DOHH2 (cell line): ENCODE data around the gene IL16.

Source experiments
- H3F3A ChIP-seq: fragments of 200-600 bp; sonication (generic), shearing (Covaris generic); 2 replicates; pipeline ENCODE4 v1.6.0; 2016; ENCODE audit warnings: antibody characterized with exemption, mild to moderate bottlenecking; ENCODE audit not compliant: control insufficient read depth, insufficient read depth
- H3K27ac ChIP-seq: fragments of 200-600 bp; sonication (generic); 2 replicates; pipeline ENCODE4 v1.5.1; 2014; ENCODE audit warnings: low read depth, mild to moderate bottlenecking, low read length, moderate library complexity
- H3K27me3 ChIP-seq: fragments of 200-600 bp; sonication (generic); 2 replicates; pipeline ENCODE4 v1.6.1; 2014; ENCODE audit warnings: mild to moderate bottlenecking, low read length, mixed read lengths; ENCODE audit not compliant: control insufficient read depth
- H3K36me3 ChIP-seq: fragments of 200-600 bp; sonication (generic); 2 replicates; pipeline ENCODE4 v1.6.1; 2014; ENCODE audit warnings: mild to moderate bottlenecking, low read length, moderate library complexity, mixed read lengths; ENCODE audit not compliant: control insufficient read depth
- H3K4me1 ChIP-seq: fragments of 200-600 bp; sonication (generic); 2 replicates; pipeline ENCODE4 v1.6.1; 2014; ENCODE audit warnings: mild to moderate bottlenecking, low read length, mixed read lengths; ENCODE audit not compliant: control insufficient read depth
- H3K4me2 ChIP-seq: fragments of 200-600 bp; sonication (generic); 2 replicates; pipeline ENCODE4 v1.6.0; 2014; ENCODE audit warnings: mild to moderate bottlenecking, low read length, moderate library complexity
- H3K4me3 ChIP-seq: fragments of 200-600 bp; sonication (generic); 2 replicates; pipeline ENCODE4 v1.5.1; 2014; ENCODE audit warnings: mild to moderate bottlenecking, low read length, mixed read lengths
- H3K79me2 ChIP-seq: fragments of 200-600 bp; sonication (generic); 2 replicates; pipeline ENCODE4 v1.6.1; 2014; ENCODE audit warnings: mild to moderate bottlenecking, low read length, mixed read lengths; ENCODE audit not compliant: control insufficient read depth
- H3K9me2 ChIP-seq: fragments of 200-600 bp; sonication (generic); replicated peaks from 2 replicates; pipeline ENCODE4 v1.6.1; 2014; ENCODE audit warnings: mild to moderate bottlenecking, low read length, mixed read lengths; ENCODE audit not compliant: control insufficient read depth
- H3K9me3 ChIP-seq: fragments of 200-600 bp; sonication (generic); 2 replicates; pipeline ENCODE4 v1.6.1; 2014; ENCODE audit warnings: antibody characterized with exemption, low read length, mixed read lengths; ENCODE audit not compliant: control insufficient read depth, insufficient read depth
- H4K20me1 ChIP-seq: fragments of 200-600 bp; sonication (generic); 2 replicates; pipeline ENCODE4 v1.6.0; 2014; ENCODE audit warnings: low read depth, mild to moderate bottlenecking, antibody characterized with exemption, low read length, moderate library complexity; ENCODE audit not compliant: control insufficient read depth, insufficient read depth
- EZH2phosphoT487 ChIP-seq: fragments of 200-600 bp; sonication (generic); IDR thresholded peaks from 2 replicates; pipeline ENCODE4 v1.6.1; 2017; ENCODE audit warnings: borderline replicate concordance, mild to moderate bottlenecking, antibody characterized with exemption, low read length, moderate library complexity, mixed read lengths
- TF ChIP-seq, protein P1 (sequence below): fragments of 200-600 bp; sonication (generic); IDR thresholded peaks from one replicate; pipeline ENCODE4 v1.5.1; 2014; ENCODE audit warnings: antibody characterized with exemption, mild to moderate bottlenecking, low read depth, low read length; ENCODE audit not compliant: poor library complexity, severe bottlenecking

The IL16 gene

DNA sequence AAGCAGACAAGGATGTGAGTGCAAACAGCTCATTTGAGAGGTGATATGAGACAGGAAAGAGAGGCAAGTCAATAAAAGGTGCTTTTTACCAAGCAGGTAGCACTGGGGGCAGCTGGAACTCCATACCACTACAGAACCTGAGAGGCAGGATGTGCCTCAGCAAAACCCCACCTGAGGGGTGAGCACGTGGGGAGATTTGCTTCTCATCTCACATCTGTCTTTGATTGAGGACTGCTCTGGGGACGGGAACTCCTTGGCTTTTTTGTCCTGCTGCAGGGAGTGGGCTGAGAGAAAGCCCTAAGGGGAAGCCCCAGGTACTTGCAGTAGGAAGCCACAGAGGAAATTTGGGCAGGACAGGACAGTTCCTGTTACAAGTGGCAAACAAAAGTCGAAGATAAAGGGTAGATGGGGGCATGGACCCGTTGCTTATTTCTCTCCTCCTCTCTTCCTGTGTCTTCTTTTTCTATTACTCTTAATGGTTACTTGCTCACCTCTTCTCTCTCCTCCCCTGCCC lies 35.5 kb upstream of the IL16 start:
- H3F3A ChIP-seq: no peaks in the 10 kb centered on the region
- no peaks in the 10 kb centered on the region for H3K4me1 ChIP-seq
- H3K27ac ChIP-seq: no peak overlapping the region
- H3K4me2 ChIP-seq: no peak overlapping the region
- no peaks in the 10 kb centered on the region for H4K20me1 ChIP-seq
- H3K27me3 ChIP-seq: peaks cover 11% of the 10 kb centered on the region; the same call in 1 of the 2 replicates
- H3K79me2 ChIP-seq: no peaks in the 10 kb centered on the region
- H3K4me3 ChIP-seq: no peak overlapping the region
- TF ChIP-seq, protein P1, sequence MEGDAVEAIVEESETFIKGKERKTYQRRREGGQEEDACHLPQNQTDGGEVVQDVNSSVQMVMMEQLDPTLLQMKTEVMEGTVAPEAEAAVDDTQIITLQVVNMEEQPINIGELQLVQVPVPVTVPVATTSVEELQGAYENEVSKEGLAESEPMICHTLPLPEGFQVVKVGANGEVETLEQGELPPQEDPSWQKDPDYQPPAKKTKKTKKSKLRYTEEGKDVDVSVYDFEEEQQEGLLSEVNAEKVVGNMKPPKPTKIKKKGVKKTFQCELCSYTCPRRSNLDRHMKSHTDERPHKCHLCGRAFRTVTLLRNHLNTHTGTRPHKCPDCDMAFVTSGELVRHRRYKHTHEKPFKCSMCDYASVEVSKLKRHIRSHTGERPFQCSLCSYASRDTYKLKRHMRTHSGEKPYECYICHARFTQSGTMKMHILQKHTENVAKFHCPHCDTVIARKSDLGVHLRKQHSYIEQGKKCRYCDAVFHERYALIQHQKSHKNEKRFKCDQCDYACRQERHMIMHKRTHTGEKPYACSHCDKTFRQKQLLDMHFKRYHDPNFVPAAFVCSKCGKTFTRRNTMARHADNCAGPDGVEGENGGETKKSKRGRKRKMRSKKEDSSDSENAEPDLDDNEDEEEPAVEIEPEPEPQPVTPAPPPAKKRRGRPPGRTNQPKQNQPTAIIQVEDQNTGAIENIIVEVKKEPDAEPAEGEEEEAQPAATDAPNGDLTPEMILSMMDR: no peak
- no peak for TF ChIP-seq EZH2phosphoT487
- H3K9me2 ChIP-seq: no peaks in the 10 kb centered on the region
- H3K36me3 ChIP-seq: no peaks in the 10 kb centered on the region
- no peaks in the 10 kb centered on the region for H3K9me3 ChIP-seq

DNA sequence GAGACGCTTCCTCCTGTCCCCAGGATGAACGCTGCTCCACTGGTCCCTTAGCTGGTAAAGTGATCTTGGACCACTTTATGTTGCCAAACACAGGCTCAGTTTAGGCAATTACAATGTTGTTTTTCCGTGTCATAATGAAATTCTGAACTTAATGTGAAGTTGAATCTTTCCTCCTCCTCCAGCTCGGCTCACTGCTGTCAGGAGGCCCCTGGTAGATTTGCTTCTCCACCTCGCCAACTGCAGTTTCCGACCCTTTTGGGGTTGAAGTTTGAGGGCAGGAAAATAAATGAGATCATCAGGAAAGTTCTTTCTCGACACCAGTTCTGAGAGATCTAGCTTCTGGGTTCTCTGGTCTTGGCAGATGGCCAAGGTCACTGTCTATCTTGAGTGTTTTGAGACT lies 34.8 kb upstream of the IL16 start:
- no peaks in the 10 kb centered on the region for H4K20me1 ChIP-seq
- H3K9me2 ChIP-seq: no peaks in the 10 kb centered on the region
- no peaks in the 10 kb centered on the region for H3K9me3 ChIP-seq
- no peak for TF ChIP-seq EZH2phosphoT487
- H3K36me3 ChIP-seq: no peaks in the 10 kb centered on the region
- no peaks in the 10 kb centered on the region for H3K79me2 ChIP-seq
- no peak overlapping the region for H3K27ac ChIP-seq
- no peak overlapping the region for H3K4me2 ChIP-seq
- H3F3A ChIP-seq: no peaks in the 10 kb centered on the region
- H3K27me3 ChIP-seq: peaks cover 8% of the 10 kb centered on the region; the same call in 1 of the 2 replicates
- H3K4me1 ChIP-seq: no peaks in the 10 kb centered on the region
- H3K4me3 ChIP-seq: no peak overlapping the region

DNA sequence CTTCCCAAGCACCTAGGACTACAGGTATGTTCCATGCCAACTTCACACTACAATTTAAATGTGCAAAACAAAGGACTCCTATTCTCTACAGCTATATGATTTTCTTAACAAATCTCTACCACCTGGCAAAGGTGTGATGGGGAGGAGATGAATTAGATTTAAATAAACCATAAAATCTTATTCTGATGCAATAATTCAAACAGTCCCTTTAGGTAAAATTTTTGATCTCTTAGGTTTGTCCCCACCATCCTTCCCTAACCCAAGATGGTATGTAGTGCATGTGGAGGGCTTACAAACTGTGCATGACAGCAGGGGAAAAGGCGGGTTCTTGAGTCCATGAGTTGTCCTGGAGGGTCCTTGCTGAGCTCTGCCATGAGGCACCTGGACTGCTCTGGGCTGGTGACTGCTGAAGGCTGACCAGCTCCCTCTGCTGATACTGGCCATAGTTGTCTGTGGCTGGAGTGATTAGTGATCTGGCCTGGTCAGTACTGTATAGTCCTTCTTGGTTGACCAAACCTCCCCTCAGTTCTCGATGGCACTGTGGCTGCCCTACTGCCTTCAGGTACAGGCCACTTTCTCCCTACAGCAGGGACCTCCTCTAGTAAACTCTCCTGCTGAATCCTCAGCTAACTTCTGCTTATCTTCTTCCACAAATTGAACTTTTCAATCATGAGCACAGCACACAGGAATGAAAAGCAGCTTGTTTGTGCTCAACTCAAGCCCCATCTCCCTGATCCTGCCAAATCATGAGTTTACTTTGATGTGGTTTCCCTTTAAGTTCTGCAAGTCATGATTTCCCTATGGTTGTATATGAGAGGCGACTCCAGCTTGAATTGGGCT lies 32.5 kb upstream of the IL16 start:
- no peaks in the 10 kb centered on the region for H4K20me1 ChIP-seq
- H3K9me3 ChIP-seq: no peaks in the 10 kb centered on the region
- peaks cover 8% of the 10 kb centered on the region; the same call in 1 of the 2 replicates for H3K27me3 ChIP-seq
- H3K4me1 ChIP-seq: no peaks in the 10 kb centered on the region
- H3K79me2 ChIP-seq: no peaks in the 10 kb centered on the region
- H3K27ac ChIP-seq: no peak overlapping the region
- no peaks in the 10 kb centered on the region for H3K36me3 ChIP-seq
- no peaks in the 10 kb centered on the region for H3F3A ChIP-seq
- TF ChIP-seq, protein P1: no peak
- TF ChIP-seq EZH2phosphoT487: no peak
- H3K9me2 ChIP-seq: no peaks in the 10 kb centered on the region
- no peak overlapping the region for H3K4me3 ChIP-seq
- no peak overlapping the region for H3K4me2 ChIP-seq

DNA sequence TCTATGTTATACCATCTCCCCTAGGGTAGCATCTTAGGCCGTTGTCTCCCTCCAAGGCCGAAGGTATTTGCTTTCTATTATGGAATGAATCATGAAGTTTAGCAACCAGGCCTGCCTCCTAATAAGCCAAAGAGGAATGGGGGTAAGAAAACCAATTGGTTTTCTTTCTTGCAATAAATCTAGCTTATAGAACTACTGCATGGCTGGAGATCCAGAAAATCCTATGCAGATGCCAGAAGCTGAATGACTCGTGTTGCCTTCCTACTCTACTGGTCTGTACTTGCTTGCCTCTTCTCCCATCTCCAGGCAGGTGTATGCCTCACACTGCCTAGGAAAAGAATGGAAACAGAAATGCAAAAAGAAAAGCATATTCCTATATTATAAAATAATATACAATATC lies 31.1 kb upstream of the IL16 start:
- no peaks in the 10 kb centered on the region for H3F3A ChIP-seq
- H3K27ac ChIP-seq: no peak overlapping the region
- H3K9me3 ChIP-seq: no peaks in the 10 kb centered on the region
- TF ChIP-seq, protein P1: no peak
- TF ChIP-seq EZH2phosphoT487: no peak
- H3K36me3 ChIP-seq: no peaks in the 10 kb centered on the region
- no peaks in the 10 kb centered on the region for H3K79me2 ChIP-seq
- peaks cover 13% of the 10 kb centered on the region for H3K27me3 ChIP-seq
- H3K4me3 ChIP-seq: no peak overlapping the region
- no peak overlapping the region for H3K4me2 ChIP-seq
- H3K4me1 ChIP-seq: no peaks in the 10 kb centered on the region
- no peaks in the 10 kb centered on the region for H3K9me2 ChIP-seq
- no peaks in the 10 kb centered on the region for H4K20me1 ChIP-seq
